Upper lobe of left lung (tissue), 4 donors: Measurements from ENCODE around the gene PPFIA4.

ENCODE experiments used
- EP300 ChIP-seq, 4 donors: sonication (generic); formaldehyde crosslinking; IDR thresholded peaks; one replicate each; pipeline ENCODE4 v1.5.1; 2017; ENCODE audit warnings: antibody characterized with exemption in 4 of 4, control low read depth in 2 of 4
- POLR2A ChIP-seq, 4 donors: fragments of 450-650 bp; IDR thresholded peaks; one replicate each; pipeline ENCODE4 v1.5.1; 2016 to 2017; ENCODE audit warnings: antibody characterized with exemption in 4 of 4, mild to moderate bottlenecking in 2 of 4
- POLR2AphosphoS5 ChIP-seq, 2 donors: sonication (generic); formaldehyde crosslinking; IDR thresholded peaks; one replicate each; pipeline ENCODE4 v1.5.1; 2017; ENCODE audit warnings: antibody characterized with exemption in 2 of 2
- TF ChIP-seq, protein P1 (sequence below), 6 experiments: fragments of 450-650 bp in 4 of 6; fragments of 200-600 bp in 2 of 6; sonication (generic) in 2 of 6; IDR thresholded peaks; one replicate each; pipeline ENCODE4 v1.5.1; 2016 to 2019; ENCODE audit warnings: antibody characterized with exemption in 6 of 6

DNA sequence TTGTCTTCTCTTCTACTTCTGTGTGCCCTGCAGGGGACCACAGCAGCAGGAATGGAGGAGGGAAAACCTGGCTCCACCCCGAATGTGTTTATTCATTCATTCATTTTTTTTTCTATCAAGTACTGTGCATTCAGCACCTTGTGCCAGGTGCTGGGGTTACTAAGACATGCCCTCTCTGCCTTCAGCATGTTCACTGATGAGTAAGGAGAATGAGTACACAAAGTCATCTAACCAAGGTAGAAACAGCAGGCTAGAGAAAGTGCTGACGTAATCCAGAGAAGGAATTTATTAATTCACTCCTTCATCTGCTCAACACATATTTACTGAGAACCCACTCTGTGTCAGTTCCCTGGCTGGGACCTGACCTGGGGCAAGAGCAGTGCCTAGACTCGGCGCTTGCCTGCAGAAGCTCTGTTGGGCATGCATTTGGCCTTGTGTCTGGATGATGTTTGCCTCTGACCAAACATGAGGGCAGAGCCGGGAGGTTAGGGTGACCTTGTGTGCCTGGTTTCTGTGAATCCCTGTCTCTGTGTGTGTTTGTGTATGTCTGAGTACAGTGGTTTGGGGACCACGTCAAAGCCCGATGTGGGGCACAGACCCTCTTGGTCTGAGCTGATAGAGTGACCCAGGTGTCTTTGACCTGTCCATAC, 62.8 kb downstream of the PPFIA4 start:
- TF ChIP-seq, protein P1, sequence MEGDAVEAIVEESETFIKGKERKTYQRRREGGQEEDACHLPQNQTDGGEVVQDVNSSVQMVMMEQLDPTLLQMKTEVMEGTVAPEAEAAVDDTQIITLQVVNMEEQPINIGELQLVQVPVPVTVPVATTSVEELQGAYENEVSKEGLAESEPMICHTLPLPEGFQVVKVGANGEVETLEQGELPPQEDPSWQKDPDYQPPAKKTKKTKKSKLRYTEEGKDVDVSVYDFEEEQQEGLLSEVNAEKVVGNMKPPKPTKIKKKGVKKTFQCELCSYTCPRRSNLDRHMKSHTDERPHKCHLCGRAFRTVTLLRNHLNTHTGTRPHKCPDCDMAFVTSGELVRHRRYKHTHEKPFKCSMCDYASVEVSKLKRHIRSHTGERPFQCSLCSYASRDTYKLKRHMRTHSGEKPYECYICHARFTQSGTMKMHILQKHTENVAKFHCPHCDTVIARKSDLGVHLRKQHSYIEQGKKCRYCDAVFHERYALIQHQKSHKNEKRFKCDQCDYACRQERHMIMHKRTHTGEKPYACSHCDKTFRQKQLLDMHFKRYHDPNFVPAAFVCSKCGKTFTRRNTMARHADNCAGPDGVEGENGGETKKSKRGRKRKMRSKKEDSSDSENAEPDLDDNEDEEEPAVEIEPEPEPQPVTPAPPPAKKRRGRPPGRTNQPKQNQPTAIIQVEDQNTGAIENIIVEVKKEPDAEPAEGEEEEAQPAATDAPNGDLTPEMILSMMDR (IDR thresholded peaks at IDR 0.05) = no peak
- no peak for TF ChIP-seq POLR2AphosphoS5 (IDR thresholded peaks at IDR 0.05)
- no peak for TF ChIP-seq POLR2A (IDR thresholded peaks at IDR 0.05)
- TF ChIP-seq EP300 (IDR thresholded peaks at IDR 0.05) = no peak
